OCI-LY7 (cell line): Measurements from ENCODE around the gene DTX3L.

ENCODE experiments used
- EZH2phosphoT487 ChIP-seq: fragments of 200-600 bp; sonication (generic); IDR thresholded peaks from 2 replicates; pipeline ENCODE4 v1.6.1; 2018; ENCODE audit warnings: low read depth, borderline replicate concordance, mild to moderate bottlenecking, mixed run types, antibody characterized with exemption, low read length, moderate library complexity, mixed read lengths
- TF ChIP-seq, protein P1 (sequence below): fragments of 200-600 bp; sonication (generic); conservative IDR thresholded peaks from 2 replicates; pipeline ENCODE4 v1.5.1; 2014; ENCODE audit warnings: mild to moderate bottlenecking, antibody characterized with exemption, low read length, moderate library complexity, mixed read lengths

GRCh38 chr3:122560680-122561079, 3.5 kb upstream of the DTX3L start:
- TF ChIP-seq, protein P1, sequence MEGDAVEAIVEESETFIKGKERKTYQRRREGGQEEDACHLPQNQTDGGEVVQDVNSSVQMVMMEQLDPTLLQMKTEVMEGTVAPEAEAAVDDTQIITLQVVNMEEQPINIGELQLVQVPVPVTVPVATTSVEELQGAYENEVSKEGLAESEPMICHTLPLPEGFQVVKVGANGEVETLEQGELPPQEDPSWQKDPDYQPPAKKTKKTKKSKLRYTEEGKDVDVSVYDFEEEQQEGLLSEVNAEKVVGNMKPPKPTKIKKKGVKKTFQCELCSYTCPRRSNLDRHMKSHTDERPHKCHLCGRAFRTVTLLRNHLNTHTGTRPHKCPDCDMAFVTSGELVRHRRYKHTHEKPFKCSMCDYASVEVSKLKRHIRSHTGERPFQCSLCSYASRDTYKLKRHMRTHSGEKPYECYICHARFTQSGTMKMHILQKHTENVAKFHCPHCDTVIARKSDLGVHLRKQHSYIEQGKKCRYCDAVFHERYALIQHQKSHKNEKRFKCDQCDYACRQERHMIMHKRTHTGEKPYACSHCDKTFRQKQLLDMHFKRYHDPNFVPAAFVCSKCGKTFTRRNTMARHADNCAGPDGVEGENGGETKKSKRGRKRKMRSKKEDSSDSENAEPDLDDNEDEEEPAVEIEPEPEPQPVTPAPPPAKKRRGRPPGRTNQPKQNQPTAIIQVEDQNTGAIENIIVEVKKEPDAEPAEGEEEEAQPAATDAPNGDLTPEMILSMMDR = peak; percentile 82
- no peak for TF ChIP-seq EZH2phosphoT487
